Hematopoietic multipotent progenitor cell treated with erythropoietin and hydrocortisone succinate and interleukin-3 and kit ligand, for 15 days (in vitro differentiated cells): ENCODE results near the gene SPIRE2.
"Not testable (repeated sequence)": the region's sequence is repeated elsewhere in the genome, so short reads cannot be mapped to it uniquely, and the experiment has no call there.

Experiments
- DNase-seq: peaks from one replicate; pipeline ENCODE4 v3.0.0-alpha.2; 2015; ENCODE audit warnings: low spot score

SPIRE2 gene

GRCh38 chr16:89808475-89808874 is 19.8 kb upstream of the SPIRE2 start:
- DNase-seq, result no peak

DNA sequence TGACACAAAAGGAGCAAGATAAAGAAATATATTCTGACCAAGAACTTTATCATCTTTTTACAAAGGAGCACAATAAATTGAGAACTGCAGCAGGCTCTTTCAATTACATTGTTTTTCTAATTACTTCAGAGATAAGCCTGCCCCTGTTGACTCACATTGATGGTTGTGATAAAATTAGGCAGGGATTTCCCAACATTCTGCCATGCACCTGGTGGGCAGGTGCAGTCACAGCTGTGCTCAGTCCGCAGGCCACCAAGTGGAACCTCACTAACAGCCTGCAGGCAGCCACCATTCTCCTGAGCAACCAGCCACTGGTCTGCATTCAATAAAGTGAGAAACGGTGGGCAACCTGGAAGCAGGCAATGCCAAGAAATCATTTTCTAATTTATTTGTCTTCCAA is 17.0 kb upstream of the SPIRE2 start:
- DNase-seq, result no peak

GRCh38 chr16:89815639-89816348 is 12.5 kb upstream of the SPIRE2 start:
- DNase-seq, result peak; percentile 7

GRCh38 chr16:89818851-89819403 is 9.3 kb upstream of the SPIRE2 start:
- DNase-seq, result not testable (repeated sequence)

GRCh38 chr16:89819448-89819847 is 8.8 kb upstream of the SPIRE2 start:
- not testable (repeated sequence) for DNase-seq

GRCh38 chr16:89821438-89822187 is 6.7 kb upstream of the SPIRE2 start:
- DNase-seq, result no peak

GRCh38 chr16:89822188-89823086 is 5.8 kb upstream of the SPIRE2 start:
- DNase-seq, result no peak

DNA sequence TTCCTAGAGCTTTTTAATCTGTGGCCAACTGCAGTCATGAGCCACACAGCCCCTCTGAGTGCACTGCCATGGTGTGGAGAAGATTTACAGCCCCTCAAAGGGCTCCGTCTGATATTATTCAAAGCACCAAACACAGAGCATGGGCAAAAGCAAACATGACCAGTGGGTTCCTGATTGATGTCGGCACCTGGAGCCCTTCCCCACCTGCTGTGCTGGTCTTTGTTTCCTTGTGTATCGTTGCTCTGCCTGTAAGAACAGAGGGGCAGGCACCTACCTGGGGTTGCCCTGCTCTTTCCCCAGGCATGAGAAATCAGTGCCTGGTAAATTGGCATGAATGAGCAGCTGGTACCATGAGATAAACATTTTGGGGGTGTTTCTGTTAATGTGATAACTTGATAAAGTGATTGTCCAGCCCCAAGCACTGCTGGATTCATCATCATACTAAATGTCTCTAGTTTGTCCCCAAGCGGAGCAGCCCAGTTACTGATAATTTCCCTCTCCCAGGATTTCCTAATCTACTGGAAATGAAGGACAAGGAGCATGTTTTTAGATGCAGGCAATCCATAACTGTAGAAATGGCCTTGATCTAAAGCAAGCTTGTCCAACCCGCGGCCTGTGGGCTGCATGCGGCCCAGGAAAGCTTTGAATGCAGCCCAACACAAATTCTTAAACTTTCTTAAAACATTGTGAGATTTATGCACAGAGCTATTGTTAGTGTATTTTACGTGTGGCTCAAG is 5.0 kb upstream of the SPIRE2 start:
- no peak for DNase-seq

- not testable (repeated sequence) for DNase-seq
Observed at GRCh38 chr16:89823824-89824148, 4.5 kb upstream of the SPIRE2 start.

DNA sequence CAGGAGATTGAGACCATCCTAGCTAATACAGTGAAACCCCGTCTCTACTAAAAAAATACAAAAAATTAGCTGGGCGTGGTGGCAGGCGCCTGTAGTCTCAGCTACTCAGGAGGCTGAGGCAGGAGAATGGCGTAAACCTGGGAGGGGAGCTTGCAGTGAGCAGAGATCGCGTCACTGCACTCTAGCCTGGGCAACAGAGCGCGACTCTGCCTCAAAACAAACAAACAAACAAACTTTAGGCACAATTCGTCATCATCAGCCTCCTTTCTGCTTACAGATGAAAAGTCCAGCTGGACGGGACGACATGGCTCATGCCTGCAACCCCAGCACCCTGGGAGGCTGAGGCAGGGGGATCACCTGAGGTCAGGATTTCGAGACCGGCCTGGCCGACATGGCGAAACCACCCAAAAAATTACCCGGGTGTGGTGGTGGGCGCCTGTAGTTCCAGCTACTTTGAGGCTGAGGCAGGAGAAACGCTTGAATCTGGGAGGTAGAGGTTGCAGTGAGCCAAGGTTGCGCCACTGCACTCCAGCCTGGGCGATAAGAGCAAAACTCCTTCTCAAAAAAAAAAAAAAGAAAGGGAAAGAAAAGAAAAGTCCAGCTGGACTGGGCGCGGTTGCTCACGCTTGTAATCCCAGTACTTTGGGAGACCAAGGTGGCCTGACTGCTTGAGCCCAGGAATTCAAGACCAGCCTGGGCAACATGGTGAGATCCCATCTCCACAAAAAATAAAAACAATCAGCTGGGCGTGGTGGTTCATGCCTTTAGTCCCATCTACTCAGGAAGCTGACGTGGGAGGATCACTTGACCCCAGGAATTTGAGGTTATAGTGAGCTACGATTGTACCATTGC is 1.5 kb upstream of the SPIRE2 start:
- no peak for DNase-seq

DNA sequence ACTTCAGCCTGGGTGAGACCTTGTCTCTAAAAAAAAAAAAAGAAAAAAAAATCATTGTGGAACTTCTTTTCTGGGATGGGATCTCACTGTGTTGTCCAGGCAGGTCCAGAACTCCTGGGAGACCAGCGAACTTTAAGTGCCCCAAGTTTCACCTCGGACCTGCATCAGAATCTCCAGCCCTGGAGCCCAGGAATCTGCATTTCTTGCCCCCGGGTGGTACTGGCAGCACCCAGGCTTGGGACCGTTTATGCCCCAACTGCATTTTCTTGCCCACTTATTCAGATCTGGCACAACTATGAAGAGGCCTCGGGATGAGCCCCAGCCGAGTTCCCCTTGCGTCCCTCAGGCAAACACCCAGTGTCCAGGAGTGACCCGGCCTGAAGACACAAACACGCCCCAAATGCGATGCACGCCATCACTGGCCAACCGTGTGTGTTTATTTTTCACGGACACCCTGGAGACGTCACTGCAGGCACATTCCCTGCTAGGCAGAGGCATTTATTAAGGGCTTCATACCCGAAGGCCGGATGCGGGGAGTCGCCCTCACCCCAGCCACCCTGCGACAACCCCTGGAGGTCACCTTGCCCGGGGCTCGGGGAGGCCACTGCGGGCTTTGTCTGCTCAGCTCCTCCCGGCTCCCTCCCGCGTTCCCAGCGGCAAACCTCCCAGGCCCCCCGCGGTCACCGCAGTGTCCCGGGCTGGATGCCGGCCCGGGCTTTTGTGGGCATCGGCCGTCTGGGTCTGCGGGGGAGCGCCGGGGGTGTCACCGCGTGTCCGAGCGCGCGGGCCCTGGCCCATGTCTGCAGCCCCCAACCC is 684 bp upstream of the SPIRE2 start:
- no peak for DNase-seq

DNA sequence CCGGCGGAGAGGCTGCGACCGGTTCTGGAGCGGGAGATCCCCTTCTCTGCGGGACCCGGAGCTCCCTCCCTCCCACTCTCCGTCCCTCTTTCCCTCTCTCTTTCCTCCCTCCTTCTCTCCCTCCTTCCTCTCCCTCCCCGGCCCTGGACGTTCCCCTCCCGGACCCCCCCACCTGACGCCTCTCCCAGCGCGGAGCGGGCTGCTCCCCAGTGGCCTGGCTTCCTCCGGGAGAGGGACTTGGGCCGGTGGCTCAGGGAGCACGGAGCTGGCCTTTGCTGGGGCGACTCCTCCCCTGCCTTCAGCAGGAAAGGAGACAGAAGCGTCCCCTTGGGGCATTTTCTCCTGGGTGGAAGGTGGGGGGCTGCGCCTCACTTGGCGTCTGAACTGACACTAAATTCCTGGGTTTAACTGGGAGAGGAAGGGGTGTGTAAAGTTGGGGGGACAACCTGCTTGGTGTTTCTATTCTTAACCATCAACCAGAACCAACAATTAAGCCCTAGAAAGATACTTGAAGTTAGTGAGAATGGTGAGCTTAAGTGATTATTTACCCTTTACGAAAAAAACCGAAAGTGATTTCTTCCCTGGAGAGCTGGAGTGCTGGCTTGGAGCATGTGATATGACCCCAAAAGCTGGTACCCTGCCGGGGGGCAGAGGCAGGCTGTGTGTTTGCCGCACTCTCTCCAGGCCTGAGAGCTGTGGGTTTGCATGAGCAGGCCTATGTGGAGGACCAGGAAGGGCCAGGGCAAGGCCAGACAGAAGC is 775 bp downstream of the SPIRE2 start:
- DNase-seq, result no peak

DNA sequence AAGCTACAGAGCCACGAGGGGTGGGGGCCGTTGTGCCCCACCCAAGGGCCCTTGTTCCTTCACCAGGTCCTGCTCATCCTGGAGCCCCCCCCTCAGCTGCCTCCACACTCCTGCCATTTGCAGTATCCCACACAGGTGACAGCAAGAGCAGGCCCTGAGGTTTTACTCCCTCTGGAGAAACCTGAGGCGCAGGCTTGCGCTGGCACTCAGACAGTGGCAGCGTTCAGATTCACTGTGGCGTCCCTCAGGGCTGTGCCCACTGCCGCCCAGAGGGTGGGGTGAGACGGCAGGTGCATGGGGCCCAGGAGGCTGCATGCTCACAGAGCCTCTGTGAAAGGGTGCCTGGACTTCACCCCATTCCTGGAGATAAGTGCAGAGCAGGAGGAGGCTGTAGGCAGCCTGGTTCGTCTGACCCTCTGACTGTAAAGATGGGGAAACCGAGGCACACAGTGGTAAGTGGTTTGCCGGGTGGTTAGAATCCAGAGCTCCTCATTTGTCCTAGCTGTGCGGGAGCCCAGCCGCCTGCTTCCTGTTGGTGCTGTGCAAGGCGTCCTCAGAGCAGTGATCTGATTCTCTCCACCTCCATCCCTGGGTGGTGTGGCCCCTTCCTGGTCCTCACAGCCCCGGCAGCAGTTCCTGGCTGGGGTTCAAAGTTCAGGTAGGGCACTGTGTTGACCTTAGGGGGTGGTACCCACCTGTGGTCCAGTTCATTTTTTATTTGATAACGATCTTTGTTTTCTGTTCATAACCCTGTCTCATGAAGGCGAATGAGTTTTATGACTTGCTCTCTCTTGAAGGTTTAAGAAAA is 1.6 kb downstream of the SPIRE2 start:
- DNase-seq, result no peak

DNA sequence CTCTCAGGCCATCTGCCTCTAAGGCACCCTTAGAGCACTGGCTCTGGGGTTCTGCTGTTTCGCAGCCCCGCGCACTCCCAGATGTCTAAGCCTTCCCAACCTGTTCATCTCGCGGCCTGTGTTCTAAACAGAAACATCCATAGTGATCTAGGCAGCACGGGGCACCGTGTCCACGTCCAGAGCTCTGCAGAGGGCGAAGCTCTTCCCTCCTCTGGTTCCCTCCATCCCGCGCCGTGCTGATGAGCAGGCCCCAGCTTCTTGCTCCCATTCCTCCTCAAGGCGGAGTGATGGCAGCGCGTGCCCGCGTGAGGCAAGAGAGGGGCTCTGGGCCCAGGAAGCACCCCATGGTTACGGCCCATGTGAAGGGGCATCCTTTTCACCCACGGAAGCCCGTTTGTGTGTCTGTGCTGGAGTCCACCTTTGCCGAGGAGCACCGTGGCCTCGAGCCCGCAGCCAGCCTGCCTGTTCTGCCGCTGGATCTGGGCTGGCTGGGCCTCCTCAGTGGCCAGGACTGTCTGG is 3.6 kb downstream of the SPIRE2 start:
- no peak for DNase-seq

- DNase-seq, result not testable (repeated sequence)
Observed at GRCh38 chr16:89833664-89834363, 5.5 kb downstream of the SPIRE2 start.

GRCh38 chr16:89834813-89835363 is 6.6 kb downstream of the SPIRE2 start:
- not testable (repeated sequence) for DNase-seq

DNA sequence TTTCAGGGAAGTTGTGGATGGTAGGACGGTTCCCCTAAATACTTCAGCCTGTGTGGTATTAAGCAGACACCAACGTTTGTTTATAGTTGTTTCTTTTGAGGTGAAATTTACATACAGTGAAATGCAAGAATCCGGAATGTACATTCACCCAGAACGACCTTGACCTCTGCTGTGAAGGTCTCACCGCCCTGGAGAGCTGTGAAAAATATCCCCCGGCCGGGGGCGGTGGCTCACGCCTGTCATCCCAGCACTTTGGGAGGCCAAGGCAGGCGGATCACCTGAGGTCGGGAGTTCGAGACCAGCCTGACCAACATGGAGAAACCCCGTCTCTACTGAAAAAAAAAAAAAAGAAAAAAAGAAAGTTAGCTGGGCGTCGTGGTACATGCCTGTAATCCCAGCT is 8.2 kb downstream of the SPIRE2 start:
- not testable (repeated sequence) for DNase-seq
